GM12892 (cell line): ENCODE results near the gene CSRP3.

Source experiments
- POLR2A ChIP-seq: IDR thresholded peaks from 2 replicates; pipeline ENCODE4 v1.6.1; 2011; ENCODE audit warnings: low read depth, low read length, control low read depth
- POLR2AphosphoS5 ChIP-seq: IDR thresholded peaks from 2 replicates; pipeline ENCODE4 v1.6.1; 2011; ENCODE audit warnings: low read depth, low read length, control low read depth
- TAF1 ChIP-seq: IDR thresholded peaks from 2 replicates; pipeline ENCODE4 v1.6.1; 2011; ENCODE audit warnings: low read depth, mild to moderate bottlenecking, control low read depth, low read length, borderline replicate concordance

DNA sequence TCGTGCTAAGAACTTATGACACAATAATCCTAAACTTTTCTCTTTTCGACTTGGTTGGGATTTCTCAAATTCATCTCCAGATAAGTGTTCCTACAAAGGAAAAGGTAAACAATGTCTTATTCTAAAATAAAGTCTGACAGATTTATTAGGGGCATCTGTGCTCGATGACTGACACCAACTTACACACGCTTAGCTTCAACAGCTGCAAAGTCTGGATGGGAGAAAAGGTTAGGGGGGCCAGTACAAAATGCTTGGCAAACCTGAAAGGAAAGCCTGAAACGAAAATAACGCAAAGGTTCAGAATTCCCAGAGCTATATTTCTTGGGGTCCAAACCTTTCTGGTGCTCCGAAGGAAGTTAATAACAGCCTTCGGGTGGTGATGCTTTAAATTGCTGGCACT is 35.6 kb upstream of the CSRP3 start:
- TF ChIP-seq POLR2A (no peak), POLR2AphosphoS5 (no peak), TAF1 (no peak)
